ENCODE measurements around the gene CLDN19.

The CLDN19 gene

GRCh38 chr1:42739753-42740700 is at the start of gene CLDN19:
Gene CLDN19 (minus strand): TSS chr1:42740236. CDS start chr1:42740063, 173 bp downstream.
- no peak for DNase-seq

DNA sequence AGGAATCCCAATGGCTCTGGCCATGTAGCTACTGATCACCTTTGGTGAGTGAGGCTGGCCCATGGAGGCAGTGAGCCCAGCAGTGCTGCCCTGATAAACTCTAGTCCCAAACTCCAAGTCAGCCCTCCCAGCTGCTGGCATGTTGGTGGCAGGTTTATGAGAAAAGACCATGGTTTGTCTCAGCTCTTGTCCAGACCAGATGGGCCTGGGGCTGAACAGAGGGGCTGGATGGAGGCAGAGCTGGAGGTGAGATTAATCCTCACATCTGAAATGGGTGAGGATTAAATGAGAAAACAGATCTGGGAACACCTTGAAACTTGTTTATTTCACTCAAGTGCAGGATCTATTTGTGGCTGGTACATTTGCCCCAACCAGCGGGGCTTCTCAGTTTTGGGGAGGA is 48.0 kb upstream of the CLDN19 start:
- no peak for DNase-seq

DNA sequence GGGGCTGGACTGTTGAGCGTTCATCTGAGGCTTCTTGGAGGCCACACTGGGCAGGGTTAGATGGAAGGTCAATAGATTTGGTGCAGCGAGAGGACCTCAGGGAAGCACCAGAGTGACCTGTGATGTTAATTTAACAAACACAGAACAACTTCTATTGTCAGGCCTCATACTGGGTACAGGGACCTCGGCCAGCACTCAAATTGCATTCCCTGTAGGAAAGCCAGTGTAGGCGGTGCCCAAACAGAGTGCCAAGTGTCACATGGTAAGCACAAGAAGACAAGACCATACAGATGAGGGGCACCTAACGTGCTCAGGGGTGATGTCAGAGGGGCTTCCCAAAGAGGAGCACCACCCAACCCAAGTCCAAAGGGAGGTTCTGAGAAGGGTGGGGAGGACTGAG is 46.1 kb upstream of the CLDN19 start:
- no peak for DNase-seq

GRCh38 chr1:42784946-42785693 is 45.1 kb upstream of the CLDN19 start, which contains the start of gene TMEM269:
Gene TMEM269 (plus strand): TSS chr1:42784991. CDS start chr1:42789894, 4,903 bp downstream.
- no peak for DNase-seq

GRCh38 chr1:42784547-42784945 is 44.5 kb upstream of the CLDN19 start:
- DNase-seq: no peak

- DNase-seq: no peak
Observed at GRCh38 chr1:42783092-42783491, 43.1 kb upstream of the CLDN19 start.

DNA sequence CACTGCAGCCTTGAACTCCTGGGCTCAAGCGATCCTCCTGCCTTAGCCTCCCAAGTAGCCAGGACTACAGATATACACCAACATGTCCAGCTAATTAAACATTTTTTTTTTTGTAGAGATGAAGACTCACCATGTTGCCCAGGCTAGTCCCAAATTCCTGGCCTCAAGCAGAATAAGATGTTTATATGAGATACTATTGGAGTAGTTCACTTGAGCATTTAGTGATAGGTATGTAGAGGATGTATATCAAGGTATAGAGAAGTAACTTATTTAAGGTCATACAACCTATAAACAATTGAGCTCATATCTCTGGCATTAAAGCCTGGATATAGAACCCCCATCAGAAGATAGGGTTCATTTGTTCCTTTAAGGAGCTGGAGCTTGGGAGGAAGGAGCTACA is 40.1 kb upstream of the CLDN19 start:
- no peak for DNase-seq

- DNase-seq: peak; percentile 40
Observed at GRCh38 chr1:42779725-42780124, 39.7 kb upstream of the CLDN19 start.

DNA sequence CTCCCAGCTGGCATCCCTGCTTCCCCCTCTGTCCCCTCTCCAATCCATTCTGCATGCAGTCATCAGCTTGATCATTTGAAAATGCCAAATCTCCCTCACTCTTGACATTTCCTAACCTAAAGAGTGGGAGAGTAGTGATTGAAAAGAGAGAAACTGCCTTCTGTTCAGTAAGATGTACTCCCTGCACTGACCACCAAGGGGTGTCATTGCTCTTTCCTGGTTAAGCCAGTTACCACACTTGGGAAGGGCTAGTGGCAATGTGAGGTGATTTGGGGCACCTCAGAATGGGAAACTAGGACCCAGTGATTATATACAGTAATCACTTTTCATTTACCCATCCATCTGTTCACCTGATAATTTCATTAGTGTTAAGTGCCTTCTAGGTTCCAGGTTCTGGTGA is 37.8 kb upstream of the CLDN19 start:
- DNase-seq: no peak

- DNase-seq: no peak
Observed at GRCh38 chr1:42776502-42776901, 36.5 kb upstream of the CLDN19 start.

GRCh38 chr1:42774928-42775526 is 35.0 kb upstream of the CLDN19 start:
- no peak for DNase-seq

- no peak for DNase-seq
Observed at GRCh38 chr1:42773420-42773819, 33.4 kb upstream of the CLDN19 start.

- no peak for DNase-seq
Observed at GRCh38 chr1:42769811-42770210, 29.8 kb upstream of the CLDN19 start.

DNA sequence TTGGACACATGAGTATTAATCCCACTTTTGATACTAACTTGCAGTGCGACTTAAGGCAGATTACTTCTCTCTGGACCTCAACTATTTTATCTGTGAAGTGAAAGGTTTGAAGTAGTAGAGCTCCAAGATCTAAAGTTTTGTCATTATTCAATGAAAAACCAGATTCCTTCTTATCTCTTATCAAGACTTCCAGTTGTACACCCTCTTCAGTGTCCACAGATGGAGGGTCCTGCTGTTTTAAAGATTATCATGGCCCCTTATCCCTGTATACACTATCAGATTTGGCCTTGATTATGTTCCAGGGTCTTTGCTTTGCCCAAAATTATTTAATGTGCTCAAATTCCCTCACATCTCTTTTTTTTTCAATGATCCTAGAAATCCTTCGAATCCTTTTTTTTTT is 28.1 kb upstream of the CLDN19 start:
- no peak for DNase-seq

DNA sequence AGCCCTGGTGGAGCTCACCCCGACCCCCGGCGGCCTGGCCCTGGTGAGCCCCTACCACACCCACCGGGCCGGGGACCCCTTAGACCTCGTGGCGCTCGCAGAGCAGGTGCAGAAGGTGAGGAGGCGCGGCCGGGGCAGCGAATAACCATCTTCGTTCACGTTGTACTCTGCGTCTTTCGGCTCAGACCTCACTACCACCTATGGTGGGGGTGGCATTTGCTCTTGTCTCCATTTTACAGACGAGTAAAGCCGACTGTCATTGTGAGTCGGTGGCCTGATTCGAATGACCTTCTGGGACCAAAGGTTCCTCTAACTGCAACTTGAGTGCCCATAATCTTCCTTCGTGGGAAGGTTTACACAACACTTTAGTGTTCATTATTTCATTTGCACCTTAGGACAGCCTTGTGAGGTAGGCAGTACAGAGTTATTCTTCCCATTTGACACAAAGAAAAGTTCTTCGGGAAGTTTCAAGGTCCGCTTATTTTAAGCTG is 27.5 kb upstream of the CLDN19 start:
- no peak for DNase-seq

GRCh38 chr1:42766741-42767509 is 26.9 kb upstream of the CLDN19 start, which contains the start of the genes C1orf50 and P3H1:
Gene C1orf50 (plus strand): TSS chr1:42767249. CDS start chr1:42767312, 63 bp downstream.
Gene P3H1 (minus strand): TSS chr1:42767028. CDS start chr1:42766971, 57 bp downstream.
- DNase-seq: peak; percentile 99

- DNase-seq: peak; percentile 48
Observed at GRCh38 chr1:42765832-42766740, 26.1 kb upstream of the CLDN19 start.

DNA sequence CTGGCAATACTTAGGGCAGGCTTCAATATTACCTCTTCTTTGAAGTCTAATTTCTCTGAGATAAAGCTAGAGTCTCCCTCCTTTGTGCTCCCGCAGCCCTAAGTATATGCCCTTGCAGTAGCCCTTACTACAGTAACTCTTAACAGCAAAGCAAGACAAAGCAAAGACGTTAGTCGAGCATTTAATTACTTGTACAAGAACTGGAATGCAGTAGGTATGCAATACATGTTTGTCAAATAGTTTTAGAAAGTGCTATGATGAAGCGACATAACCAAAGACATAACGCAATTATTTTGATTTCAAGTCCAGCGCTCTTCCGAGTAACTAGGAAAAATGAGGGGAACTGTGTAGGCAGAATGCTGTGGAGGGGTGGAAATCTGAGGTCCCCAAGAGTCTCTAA is 25.2 kb upstream of the CLDN19 start:
- DNase-seq: no peak

DNA sequence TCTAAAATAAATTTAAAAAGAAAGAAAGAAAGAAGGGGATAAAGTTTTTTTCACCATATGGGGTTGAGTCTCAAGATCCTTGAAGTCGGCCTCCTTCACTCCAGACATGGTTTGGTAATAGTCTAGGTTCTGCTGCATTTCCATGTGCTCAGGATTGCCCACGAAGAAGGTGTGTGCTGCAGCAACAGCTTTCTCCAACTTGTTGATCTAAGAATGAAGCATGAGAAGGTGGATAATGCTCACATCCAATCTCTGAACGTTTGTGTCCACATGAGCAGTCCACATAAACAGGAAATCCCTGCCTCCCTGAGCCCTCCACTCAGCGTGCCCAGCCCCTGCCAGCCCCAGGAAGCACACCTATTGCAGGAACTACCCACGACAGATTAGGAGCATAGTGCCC is 22.2 kb upstream of the CLDN19 start:
- DNase-seq: no peak

- DNase-seq: no peak
Observed at GRCh38 chr1:42761567-42761966, 21.5 kb upstream of the CLDN19 start.

DNA sequence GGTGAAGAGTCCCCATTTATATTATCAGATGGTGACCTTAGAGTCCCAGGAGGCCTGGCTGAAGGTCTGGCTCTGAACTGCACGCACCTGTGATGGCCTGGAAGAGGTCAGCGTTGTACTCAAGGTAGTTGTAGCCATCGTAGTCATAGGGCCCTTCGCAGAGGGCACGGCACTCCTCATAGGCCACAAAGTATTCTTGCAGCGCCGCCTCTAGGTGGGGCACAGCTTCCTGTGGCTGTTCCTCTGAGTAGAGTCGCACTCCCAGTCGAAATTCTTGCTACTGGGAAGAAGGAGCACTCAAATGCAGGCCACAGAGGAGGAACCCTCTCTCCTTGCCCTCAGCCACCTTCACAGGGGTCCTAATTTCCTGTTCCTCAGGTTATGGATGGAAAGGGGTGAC is 19.1 kb upstream of the CLDN19 start:
- DNase-seq: no peak
